ENCODE data around the gene FOXP1. TPM values are rescaled to one million over a fixed set of nuclear protein-coding genes. Genes with fewer than 3 reads are reported as not detected.

Gene FOXP1
- total and polyA plus RNA-seq, 8 donors, result 95.1 to 143 (median 123) TPM

DNA sequence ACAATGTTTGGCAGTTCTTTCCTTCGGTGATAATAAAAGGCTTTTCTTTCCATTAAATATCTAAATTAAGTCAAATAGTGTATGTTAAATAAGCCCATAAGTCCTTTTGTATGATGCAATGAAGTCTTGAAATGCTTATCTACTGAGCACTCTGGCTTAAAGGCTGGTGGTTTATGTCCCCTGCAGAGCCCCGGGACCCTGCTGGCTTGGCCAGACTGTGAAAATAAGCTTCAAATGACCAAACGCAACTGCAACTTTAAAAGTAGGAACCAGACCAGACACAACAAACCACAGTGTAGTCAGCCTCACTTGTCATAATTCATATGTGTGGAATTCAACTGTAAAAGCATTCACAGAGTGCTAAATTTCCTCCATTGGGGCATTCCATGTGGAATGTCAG, 72.5 kb downstream of the FOXP1 start:
- Histone ChIP-seq H3K4me1 (peaks cover 0 to 42% of the 10 kb centered on the region in 2 donors), H3K27me3 (no peaks in the 10 kb centered on the region), H3K27ac (peak overlapping the region in 1 of 2 donors; percentile 13), H3K4me3 (no peak overlapping the region), H3K36me3 (no peaks in the 10 kb centered on the region), H3K9me3 (no peaks in the 10 kb centered on the region)
- DNase-seq, result no peak
- TF ChIP-seq, protein P1, sequence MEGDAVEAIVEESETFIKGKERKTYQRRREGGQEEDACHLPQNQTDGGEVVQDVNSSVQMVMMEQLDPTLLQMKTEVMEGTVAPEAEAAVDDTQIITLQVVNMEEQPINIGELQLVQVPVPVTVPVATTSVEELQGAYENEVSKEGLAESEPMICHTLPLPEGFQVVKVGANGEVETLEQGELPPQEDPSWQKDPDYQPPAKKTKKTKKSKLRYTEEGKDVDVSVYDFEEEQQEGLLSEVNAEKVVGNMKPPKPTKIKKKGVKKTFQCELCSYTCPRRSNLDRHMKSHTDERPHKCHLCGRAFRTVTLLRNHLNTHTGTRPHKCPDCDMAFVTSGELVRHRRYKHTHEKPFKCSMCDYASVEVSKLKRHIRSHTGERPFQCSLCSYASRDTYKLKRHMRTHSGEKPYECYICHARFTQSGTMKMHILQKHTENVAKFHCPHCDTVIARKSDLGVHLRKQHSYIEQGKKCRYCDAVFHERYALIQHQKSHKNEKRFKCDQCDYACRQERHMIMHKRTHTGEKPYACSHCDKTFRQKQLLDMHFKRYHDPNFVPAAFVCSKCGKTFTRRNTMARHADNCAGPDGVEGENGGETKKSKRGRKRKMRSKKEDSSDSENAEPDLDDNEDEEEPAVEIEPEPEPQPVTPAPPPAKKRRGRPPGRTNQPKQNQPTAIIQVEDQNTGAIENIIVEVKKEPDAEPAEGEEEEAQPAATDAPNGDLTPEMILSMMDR (IDR thresholded peaks at IDR 0.05), result no peak
- ATAC-seq, result peak; percentile 47
- intact Hi-C loops (cut with DNase I), result no loop called here

- intact Hi-C loops (cut with DNase I), result no loop called here
- no peaks in the 10 kb centered on the region for H3K9me3 ChIP-seq
- DNase-seq, result no peak
- H3K27ac ChIP-seq, result peak overlapping the region in 1 of 2 donors; percentile 13
- peaks cover 0 to 37% of the 10 kb centered on the region in 2 donors for H3K4me1 ChIP-seq
- peak; percentile 64 for ATAC-seq
- TF ChIP-seq, protein P1 (IDR thresholded peaks at IDR 0.05), result no peak
- no peak overlapping the region for H3K4me3 ChIP-seq
- H3K27me3 ChIP-seq, result no peaks in the 10 kb centered on the region
- H3K36me3 ChIP-seq, result no peaks in the 10 kb centered on the region
Measured at GRCh38 chr3:71510510-71510909, 73.0 kb downstream of the FOXP1 start.

DNA sequence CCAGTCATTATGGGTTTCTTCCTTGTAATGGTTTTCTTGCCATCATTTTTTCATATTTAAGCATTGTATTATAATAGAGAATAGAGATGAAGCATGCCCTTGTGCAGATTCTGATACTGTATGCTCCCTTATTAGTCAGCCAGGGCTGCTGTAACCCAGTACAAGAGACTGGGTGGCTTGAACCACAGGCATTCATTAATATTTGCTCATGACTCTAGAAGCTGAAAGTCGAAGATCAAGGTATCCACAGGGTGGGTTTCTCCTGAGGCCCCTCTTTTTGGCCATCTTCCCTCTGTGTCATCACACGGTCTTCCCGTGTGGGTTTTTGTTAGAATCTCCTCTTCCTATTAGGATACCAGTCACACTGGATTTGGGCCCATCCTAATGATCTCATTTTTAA, 74.5 kb downstream of the FOXP1 start:
- H3K4me3 ChIP-seq, result no peak overlapping the region
- H3K4me1 ChIP-seq, result peaks cover 0 to 31% of the 10 kb centered on the region in 2 donors
- H3K9me3 ChIP-seq, result no peaks in the 10 kb centered on the region
- no peak for DNase-seq
- H3K36me3 ChIP-seq, result no peaks in the 10 kb centered on the region
- no peak for ATAC-seq
- H3K27me3 ChIP-seq, result no peaks in the 10 kb centered on the region
- intact Hi-C loops (cut with DNase I), result no loop called here
- H3K27ac ChIP-seq, result no peak overlapping the region
- TF ChIP-seq, protein P1 (IDR thresholded peaks at IDR 0.05), result no peak

GRCh38 chr3:71505767-71506350, 77.7 kb downstream of the FOXP1 start:
- H3K36me3 ChIP-seq, result no peaks in the 10 kb centered on the region
- H3K27me3 ChIP-seq, result no peaks in the 10 kb centered on the region
- TF ChIP-seq, protein P1 (IDR thresholded peaks at IDR 0.05), result no peak
- ATAC-seq (no peak), DNase-seq (no peak)
- no peak overlapping the region for H3K27ac ChIP-seq
- H3K9me3 ChIP-seq, result no peaks in the 10 kb centered on the region
- H3K4me3 ChIP-seq, result no peak overlapping the region
- peaks cover 0 to 13% of the 10 kb centered on the region in 2 donors for H3K4me1 ChIP-seq
- intact Hi-C loops (cut with DNase I), result no loop called here

DNA sequence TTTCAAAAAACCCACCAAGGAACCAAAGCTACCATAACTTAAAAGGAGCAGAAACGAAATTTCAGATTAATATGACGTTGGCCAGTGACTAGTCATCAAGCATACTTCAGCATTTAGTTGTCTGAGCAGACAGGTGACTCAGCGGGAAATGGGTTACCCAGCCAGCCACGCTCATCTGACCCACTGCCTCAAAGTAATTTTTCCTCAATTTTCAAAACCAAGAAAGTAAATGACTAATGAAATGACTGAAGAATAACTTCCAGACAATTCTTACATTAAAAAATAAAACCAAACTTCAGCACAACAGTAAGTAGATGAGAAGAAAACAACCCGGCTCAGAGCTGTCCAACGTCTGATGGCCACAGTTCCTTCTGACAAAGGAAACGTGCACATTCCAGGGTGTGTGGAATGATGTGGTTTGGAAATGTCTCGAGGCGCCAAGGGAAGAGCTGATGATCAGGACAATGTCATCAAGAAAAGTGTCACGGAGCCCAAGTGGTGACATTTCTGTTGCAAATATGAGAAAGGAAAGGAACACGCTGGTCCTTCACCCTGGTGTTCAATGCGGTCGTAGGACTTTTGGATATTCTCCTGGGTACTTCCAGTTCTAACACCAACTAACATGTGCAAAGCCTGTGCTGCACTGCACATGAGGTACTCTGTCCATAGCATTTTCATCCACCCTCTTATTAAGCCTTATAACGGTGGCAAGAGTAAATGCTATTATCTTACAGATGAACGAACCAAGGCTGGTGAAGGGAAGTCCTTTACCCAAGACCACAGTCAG, 79.1 kb downstream of the FOXP1 start:
- Histone ChIP-seq H3K4me1 (peaks cover 0 to 7% of the 10 kb centered on the region in 2 donors), H3K27ac (peak overlapping the region; percentile 25 to 29), H3K27me3 (no peaks in the 10 kb centered on the region), H3K36me3 (no peaks in the 10 kb centered on the region), H3K9me3 (no peaks in the 10 kb centered on the region), H3K4me3 (no peak overlapping the region)
- TF ChIP-seq, protein P1 (IDR thresholded peaks at IDR 0.05), result no peak
- intact Hi-C loops (cut with DNase I), result no loop called here
- DNase-seq, result no peak
- ATAC-seq, result peak; percentile 76
